ENCODE measurements around the gene KRTAP3-1.

The KRTAP3-1 gene

DNA sequence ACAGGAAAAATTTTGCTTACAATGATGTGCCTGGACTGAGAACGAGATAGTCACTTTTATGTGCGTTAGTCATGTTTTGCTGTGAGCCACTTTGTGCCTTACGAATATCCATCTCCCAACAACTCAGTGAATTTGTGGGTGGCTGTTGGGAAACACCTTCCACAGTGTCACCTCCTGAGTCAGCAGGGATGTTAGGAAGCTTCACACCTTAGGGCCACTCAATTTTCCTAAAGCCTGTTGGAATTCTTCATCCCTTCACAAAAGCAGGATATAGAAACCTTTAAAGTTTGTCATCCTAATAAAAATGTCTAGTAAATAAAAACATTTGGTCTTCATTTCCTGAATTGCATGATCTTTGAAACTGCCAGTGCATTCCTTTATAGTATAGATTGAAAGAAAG lies 4.3 kb upstream of the KRTAP3-1 start:
- DNase-seq (ENCODE audit: low spot score) = no peak
- in situ Hi-C loops (cut with MboI; ENCODE audit: low pct_unique_long_range_greater_than_20kb, low sequenced_read_pairs, unreplicated experiment) = no loop called here
- TF ChIP-seq, protein P1, sequence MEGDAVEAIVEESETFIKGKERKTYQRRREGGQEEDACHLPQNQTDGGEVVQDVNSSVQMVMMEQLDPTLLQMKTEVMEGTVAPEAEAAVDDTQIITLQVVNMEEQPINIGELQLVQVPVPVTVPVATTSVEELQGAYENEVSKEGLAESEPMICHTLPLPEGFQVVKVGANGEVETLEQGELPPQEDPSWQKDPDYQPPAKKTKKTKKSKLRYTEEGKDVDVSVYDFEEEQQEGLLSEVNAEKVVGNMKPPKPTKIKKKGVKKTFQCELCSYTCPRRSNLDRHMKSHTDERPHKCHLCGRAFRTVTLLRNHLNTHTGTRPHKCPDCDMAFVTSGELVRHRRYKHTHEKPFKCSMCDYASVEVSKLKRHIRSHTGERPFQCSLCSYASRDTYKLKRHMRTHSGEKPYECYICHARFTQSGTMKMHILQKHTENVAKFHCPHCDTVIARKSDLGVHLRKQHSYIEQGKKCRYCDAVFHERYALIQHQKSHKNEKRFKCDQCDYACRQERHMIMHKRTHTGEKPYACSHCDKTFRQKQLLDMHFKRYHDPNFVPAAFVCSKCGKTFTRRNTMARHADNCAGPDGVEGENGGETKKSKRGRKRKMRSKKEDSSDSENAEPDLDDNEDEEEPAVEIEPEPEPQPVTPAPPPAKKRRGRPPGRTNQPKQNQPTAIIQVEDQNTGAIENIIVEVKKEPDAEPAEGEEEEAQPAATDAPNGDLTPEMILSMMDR (IDR thresholded peaks at IDR 0.05; ENCODE audit: extremely low read depth, insufficient read depth, missing control alignments) = no peak

GRCh38 chr17:41012326-41013120 lies 3.6 kb upstream of the KRTAP3-1 start:
- DNase-seq (ENCODE audit: low spot score) = no peak
- TF ChIP-seq, protein P1 (IDR thresholded peaks at IDR 0.05; ENCODE audit: extremely low read depth, insufficient read depth, missing control alignments) = no peak
- in situ Hi-C loops (cut with MboI; ENCODE audit: low pct_unique_long_range_greater_than_20kb, low sequenced_read_pairs, unreplicated experiment) = no loop called here

DNA sequence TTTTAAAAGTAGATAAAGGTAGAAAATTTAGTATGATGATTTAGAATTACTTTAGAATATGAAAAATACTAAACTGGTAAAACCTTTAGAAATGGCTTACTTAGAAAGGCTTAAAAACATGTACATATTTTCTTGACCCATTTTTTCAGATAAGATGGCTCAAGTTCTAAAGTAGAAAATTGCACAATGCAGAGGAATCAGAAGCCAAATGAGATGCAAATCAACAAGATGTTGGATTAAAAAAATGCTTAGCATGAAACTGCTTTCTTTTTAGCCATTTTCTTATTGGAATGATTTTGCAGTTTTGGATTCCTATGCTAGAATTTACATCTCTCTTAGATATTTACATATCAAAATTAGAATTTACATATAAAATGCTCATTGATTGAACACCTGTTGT lies 1.5 kb upstream of the KRTAP3-1 start:
- in situ Hi-C loops (cut with MboI; ENCODE audit: low pct_unique_long_range_greater_than_20kb, low sequenced_read_pairs, unreplicated experiment) = no loop called here
- no peak for DNase-seq (ENCODE audit: low spot score)
- TF ChIP-seq, protein P1 (IDR thresholded peaks at IDR 0.05; ENCODE audit: extremely low read depth, insufficient read depth, missing control alignments) = no peak

DNA sequence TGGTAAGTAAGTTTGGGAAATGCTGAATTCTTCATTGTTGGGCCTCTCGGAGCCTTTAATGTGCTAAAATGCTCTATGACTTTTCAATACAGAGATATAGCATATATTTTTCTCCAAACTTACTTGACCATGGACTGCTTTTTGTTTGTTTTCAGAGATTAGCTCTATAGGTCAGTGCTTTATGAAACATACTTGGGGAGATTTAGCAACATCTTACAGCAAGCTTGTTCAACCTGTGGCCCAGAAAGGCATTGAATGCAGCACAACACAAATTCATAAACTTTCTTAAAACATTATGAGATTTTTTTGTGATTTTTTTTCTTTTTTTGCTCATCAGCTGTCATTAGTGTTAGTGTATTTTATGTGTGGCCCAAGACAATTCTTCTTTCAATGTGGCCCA lies 1.0 kb upstream of the KRTAP3-1 start:
- in situ Hi-C loops (cut with MboI; ENCODE audit: low pct_unique_long_range_greater_than_20kb, low sequenced_read_pairs, unreplicated experiment) = no loop called here
- DNase-seq (ENCODE audit: low spot score) = no peak
- TF ChIP-seq, protein P1 (IDR thresholded peaks at IDR 0.05; ENCODE audit: extremely low read depth, insufficient read depth, missing control alignments) = no peak

DNA sequence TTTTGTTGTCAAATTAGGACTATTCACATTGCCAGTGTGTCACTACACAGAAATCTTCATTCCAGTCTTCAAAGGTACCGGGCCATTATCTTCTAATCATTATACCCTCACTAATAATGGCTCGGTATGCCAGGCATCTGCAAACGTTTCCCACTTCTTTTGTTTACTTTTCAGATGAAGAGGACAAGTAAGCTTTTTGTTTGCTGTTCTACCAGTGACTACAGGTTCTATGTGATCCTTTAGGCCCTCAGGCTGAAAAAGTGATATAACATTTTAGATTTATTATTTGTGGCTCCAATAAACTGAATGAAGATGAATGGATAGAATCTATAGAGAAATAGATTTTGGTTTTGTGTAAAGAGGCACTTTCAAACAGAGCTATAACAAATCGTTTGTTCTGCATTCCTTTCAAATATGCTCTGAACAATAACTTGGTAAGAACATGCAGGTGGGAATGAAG lies 403 bp upstream of the KRTAP3-1 start:
- no peak for DNase-seq (ENCODE audit: low spot score)
- in situ Hi-C loops (cut with MboI; ENCODE audit: low pct_unique_long_range_greater_than_20kb, low sequenced_read_pairs, unreplicated experiment) = no loop called here
- TF ChIP-seq, protein P1 (IDR thresholded peaks at IDR 0.05; ENCODE audit: extremely low read depth, insufficient read depth, missing control alignments) = no peak

DNA sequence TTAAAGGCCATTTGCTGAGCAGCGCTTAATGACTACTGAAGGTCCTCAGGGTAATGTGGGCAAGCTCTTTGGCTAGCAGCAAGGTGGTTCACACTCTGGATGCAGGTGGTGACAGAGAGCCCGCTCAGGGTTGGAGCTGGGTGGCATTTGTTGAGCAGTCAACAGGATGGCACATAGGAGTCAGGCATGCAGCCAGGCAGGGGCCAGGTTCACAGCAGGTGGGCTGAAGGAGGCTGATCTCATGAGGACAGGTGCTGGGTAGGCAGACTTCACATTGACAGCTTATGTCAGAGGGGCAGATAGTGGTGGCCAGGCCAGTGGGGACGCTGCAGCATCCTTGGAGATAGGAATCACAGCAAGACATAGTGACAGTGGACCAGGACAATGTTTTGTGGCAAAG lies 4.5 kb downstream of the KRTAP3-1 start:
- TF ChIP-seq, protein P1 (IDR thresholded peaks at IDR 0.05; ENCODE audit: extremely low read depth, insufficient read depth, missing control alignments) = no peak
- in situ Hi-C loops (cut with MboI; ENCODE audit: low pct_unique_long_range_greater_than_20kb, low sequenced_read_pairs, unreplicated experiment) = no loop called here
- no peak for DNase-seq (ENCODE audit: low spot score)
